ENCODE measurements around the gene ZNF821.
"Not testable (repeated sequence)": the region's sequence is repeated elsewhere in the genome, so short reads cannot be mapped to it uniquely, and the experiment has no call there.

DNA sequence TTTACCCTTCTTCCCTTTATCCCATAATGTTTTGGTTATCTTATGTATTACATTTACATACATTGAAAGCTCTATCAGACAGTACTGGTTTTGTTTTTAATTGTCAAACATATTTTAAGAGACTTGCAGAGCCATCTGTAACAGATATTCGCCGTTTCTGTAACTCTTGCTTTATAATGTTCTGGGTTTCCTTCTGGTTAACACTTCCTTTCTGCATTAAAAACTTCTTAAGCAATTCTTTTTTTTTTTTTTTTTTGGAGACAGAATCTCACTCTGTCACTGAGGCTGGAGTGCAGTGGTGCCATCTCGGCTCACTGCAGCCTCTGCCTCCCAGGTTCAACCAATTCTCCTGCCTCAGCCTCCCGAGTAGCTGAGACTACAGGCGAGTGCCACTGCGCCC, 21.8 kb upstream of the ZNF821 start:
- TF ChIP-seq CTCF, POLR2A (IDR thresholded peaks at IDR 0.05): not testable (repeated sequence)

Data from breast epithelium (tissue), 3 donors.